GM21576 (cell line): ENCODE data around the gene BMPR1A.
"Not testable (repeated sequence)": the region's sequence is repeated elsewhere in the genome, so short reads cannot be mapped to it uniquely, and the experiment has no call there.

Source experiments
- ATAC-seq: cut with Tn5 transposase; IDR thresholded peaks from one replicate; pipeline ENCODE4 v1.9.1; 2021; ENCODE audit warnings: mild to moderate bottlenecking, moderate library complexity; ENCODE audit not compliant: unreplicated experiment

BMPR1A gene

GRCh38 chr10:86729677-86730076 is 26.7 kb upstream of the BMPR1A start:
- no peak for ATAC-seq

DNA sequence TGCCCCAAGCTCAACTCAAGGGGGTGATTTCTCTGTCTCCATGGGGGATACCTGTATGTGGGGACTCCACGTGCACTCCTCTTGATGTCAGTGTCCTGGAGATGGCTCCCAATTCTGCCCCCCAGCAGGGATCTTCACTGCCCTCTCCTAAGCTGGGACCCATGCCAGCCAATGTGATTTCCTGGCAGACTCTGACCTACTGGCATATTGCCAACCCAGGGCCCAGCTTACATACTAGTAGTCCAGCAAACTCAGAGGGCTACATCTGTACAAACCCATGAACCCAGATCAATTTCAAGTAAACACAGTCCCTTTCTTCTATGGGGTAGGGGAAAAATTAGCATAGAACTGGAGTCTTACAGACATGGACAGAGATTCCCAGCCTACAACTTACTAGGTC is 26.2 kb upstream of the BMPR1A start:
- no peak for ATAC-seq

GRCh38 chr10:86732771-86733170 is 23.6 kb upstream of the BMPR1A start:
- no peak for ATAC-seq

GRCh38 chr10:86733260-86733671 is 23.2 kb upstream of the BMPR1A start:
- no peak for ATAC-seq

DNA sequence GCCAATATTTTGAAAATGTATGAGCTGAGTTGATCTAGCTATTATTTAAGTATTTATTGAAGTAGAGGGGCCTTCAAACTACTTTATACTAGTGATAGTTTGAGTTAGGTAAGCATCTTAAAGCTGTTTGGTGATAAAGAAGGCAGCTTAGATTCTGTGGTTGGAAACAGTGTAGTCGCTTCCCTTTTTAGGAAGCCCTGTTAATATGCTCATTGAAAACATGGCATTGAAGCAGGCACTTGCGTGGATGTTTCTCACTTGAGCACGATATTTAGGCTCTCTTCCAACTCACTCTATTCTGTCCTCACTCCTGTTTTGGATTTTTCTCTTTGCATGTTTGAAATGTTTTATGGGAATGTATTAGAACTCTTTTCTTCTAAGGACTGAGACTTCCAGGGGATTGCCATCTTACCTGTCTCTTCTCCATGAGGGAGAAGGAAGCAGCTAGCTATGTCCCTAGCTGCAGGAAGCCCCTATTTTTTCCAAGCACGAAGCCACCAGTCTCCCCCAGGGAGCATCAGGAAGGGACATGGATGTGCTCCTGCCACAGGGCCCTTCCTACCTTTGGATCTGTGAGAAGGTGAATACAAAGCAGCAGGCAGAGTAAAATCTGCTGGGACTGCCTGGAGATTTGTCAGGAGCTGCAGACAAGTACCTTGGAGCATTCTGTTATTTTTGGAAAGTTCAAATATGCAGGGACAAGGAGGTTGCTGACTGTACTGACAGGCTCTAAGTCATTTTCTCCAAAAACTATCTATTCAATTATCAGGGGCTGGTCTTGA is 22.0 kb upstream of the BMPR1A start:
- ATAC-seq, result no peak

DNA sequence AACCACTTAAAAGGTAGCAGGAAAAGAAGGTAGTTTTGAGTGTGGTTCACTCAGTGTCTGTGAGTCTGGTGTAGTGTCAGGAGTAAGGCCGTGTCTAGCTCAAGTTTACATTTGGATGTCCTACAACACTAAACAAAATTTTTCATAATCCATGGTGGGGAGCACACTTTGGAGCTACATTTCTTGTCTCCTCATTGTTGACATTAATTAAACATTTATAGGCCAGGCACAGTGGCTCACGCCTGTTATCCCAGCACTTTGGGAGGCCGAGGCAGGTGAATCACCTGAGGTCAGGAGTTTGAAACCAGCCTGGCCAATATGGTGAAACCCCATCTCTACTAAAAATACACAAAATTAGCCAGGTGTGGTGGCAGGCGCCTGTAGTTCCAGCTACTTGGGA is 21.1 kb upstream of the BMPR1A start:
- ATAC-seq, result not testable (repeated sequence)

GRCh38 chr10:86742230-86742629 is 14.2 kb upstream of the BMPR1A start:
- no peak for ATAC-seq

- no peak for ATAC-seq
Measured at GRCh38 chr10:86744067-86744725, 12.2 kb upstream of the BMPR1A start.

- no peak for ATAC-seq
Measured at GRCh38 chr10:86747796-86748581, 8.4 kb upstream of the BMPR1A start.

GRCh38 chr10:86749854-86750253 is 6.6 kb upstream of the BMPR1A start:
- ATAC-seq, result no peak

GRCh38 chr10:86751477-86751876 is 4.9 kb upstream of the BMPR1A start:
- no peak for ATAC-seq

DNA sequence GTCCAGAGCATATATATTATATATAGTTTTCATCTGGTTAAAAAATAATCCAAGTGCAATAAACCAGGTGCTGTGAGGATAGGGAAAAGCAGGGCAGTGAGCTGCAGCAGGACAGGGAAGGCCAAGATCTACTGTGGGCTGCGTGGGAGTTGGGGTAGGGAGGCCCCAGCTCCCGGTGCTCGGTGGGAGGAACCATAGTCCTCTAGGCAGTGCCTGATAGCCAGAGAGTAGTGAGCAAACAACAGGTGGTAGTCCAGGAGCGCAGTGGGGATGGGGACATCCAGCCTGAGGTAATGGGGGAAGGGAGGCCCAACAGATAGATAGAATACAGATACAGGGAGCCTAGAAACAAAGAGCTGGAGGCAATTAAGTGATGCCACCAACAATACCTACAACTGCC is 4.1 kb upstream of the BMPR1A start:
- no peak for ATAC-seq

- ATAC-seq, result no peak
Measured at GRCh38 chr10:86753051-86753450, 3.4 kb upstream of the BMPR1A start.

DNA sequence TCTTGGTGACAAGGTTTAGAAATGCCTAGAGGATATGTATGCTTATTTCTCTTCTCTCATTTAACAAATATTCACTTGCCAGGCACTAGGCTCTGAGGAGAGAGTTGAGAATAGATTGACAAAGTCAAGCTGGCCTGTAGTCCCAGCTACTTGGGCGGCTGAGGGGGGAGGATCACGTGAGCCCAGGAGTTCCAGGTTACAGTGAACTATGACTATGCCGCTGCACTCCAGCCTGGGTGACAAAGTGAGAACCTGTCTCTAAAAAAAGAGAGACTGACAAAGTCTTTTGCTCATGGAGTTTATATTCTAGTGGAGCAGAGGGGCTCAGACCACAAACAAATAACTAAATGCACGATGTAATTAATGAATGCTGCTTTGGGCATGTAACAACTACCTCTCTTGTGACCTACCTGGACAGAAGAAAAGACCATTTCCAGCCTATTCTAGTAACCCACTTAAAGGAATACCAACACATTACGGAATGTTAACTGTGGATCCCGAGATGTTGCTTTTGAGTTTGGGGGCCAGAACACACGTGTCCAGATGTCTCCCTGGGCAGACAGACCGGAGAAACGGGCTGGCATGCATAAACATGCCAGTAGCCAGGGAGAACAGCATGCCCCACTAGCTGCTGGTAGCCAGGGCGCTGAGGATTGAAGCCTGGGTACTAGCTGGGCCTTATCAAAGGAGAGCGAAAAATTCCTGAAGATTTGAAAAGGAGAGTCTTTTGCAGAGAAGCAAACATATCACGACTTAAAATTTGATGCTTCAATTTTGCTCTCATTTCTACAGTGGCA is 2.6 kb upstream of the BMPR1A start:
- ATAC-seq, result no peak

DNA sequence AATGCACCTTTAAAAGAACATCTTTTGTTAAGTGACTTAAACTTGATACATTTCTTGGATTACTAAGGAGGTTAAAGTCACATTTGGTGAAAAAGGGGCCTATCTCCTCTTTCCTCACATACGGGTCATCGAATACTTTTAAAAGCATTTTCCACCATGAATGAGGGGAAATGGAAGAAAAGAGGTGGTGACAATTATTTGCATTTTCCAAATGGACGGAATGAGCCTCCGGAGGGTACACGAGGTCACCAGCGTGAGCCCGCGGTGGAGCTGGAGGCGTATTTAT is 1.0 kb upstream of the BMPR1A start:
- ATAC-seq, result no peak

- peak; percentile 77 for ATAC-seq
Measured at GRCh38 chr10:86755740-86756510, 494 bp upstream of the BMPR1A start.

DNA sequence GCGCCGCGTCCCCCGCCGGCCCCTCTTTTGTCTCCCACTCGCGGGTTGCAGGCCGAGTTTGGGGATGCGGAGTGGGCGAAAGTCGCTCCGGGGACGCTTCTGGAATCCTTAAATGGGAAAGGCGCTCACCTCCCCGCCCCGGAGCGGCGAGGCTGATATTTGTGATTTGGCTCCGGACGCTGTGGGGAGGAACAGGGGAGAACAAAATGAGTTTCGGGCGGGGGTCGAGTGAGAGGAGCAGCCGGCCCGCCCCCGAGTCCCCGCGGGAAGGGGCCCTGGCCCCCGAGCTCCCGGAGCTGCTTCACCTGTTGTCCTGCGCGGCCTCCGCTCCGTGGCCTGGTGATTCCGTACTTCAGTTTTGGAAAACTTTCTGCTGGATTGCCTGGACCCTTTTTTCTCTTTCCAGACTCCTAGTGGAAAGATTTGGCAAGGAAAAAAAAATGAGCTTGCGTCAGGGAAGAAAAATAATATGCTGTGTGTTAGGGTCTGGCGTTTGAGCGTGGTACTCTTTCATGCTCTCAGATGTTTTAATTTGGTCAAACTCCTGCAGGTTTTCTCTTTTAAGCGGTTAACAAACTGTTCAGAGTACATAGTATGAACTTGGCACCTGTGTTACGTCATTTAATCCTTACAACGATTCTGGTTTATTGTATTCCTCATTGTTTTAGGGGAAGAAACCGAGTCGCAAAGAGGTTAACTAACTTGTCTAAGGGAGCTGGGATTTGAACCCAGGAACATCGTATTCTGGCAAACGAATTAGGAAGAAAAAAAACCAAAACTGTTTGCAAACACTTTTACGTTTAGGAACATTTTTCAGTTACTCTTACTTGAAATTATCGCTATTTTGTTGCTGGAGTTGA is 924 bp downstream of the BMPR1A start:
- no peak for ATAC-seq

GRCh38 chr10:86758189-86759072 is 2.0 kb downstream of the BMPR1A start:
- no peak for ATAC-seq
